Measurements from ENCODE around the gene GALNT8.

DNA sequence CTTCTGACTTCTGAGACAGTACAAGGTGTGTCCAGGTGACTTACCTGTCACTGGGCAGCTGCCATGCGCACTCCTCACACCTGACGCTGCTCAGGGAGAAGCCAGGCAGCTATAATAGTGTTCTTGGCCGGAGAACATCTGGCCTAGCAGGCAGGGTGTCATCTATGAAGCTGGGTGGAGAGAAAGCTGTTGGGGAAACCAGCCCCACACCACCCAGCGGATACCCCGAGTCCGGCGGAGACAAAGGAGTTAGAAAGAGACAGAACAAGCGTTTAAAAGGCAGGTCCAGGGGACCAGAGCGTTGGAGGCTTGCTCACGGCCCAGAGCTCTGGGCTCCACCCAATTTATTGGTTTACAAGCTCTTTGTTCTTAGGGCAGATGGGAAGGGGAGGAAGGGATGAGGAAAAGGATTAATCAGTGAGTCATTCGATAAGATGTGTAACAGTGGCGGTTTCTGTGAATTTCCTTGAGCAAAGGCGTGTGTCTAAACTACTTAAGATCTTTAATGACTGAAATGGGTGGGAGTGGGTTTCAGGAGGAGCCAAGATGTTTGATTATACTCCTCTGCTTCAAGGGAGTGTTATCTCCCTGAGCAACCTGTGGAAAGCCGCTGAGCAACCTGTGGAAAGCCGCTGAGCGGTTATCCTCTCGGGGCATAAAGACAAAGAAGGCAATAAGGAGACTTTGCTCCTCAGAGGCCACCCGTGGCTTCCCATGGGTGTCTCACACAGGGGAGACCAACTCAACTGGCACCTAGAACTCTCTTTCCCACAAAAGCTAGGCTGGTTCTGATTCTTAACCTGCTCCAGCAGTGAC, at the start of gene GALNT8:
- no peak for TF ChIP-seq EZH2 (IDR thresholded peaks at IDR 0.05; ENCODE audit: borderline replicate concordance, low read depth, low read length, severe bottlenecking)
- TF ChIP-seq, protein P1, sequence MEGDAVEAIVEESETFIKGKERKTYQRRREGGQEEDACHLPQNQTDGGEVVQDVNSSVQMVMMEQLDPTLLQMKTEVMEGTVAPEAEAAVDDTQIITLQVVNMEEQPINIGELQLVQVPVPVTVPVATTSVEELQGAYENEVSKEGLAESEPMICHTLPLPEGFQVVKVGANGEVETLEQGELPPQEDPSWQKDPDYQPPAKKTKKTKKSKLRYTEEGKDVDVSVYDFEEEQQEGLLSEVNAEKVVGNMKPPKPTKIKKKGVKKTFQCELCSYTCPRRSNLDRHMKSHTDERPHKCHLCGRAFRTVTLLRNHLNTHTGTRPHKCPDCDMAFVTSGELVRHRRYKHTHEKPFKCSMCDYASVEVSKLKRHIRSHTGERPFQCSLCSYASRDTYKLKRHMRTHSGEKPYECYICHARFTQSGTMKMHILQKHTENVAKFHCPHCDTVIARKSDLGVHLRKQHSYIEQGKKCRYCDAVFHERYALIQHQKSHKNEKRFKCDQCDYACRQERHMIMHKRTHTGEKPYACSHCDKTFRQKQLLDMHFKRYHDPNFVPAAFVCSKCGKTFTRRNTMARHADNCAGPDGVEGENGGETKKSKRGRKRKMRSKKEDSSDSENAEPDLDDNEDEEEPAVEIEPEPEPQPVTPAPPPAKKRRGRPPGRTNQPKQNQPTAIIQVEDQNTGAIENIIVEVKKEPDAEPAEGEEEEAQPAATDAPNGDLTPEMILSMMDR (IDR thresholded peaks at IDR 0.05; ENCODE audit: borderline replicate concordance, extremely low read depth, low read length, poor library complexity, severe bottlenecking): no peak

All from DND-41 (cell line).